Inferior parietal cortex (tissue), 1 donor: ENCODE measurements around the gene ABHD17A.

Experiments
- DNase-seq: peaks from one replicate; pipeline ENCODE4 v3.0.0-alpha.2; 2016; ENCODE audit errors: extremely low spot score

The ABHD17A gene

DNA sequence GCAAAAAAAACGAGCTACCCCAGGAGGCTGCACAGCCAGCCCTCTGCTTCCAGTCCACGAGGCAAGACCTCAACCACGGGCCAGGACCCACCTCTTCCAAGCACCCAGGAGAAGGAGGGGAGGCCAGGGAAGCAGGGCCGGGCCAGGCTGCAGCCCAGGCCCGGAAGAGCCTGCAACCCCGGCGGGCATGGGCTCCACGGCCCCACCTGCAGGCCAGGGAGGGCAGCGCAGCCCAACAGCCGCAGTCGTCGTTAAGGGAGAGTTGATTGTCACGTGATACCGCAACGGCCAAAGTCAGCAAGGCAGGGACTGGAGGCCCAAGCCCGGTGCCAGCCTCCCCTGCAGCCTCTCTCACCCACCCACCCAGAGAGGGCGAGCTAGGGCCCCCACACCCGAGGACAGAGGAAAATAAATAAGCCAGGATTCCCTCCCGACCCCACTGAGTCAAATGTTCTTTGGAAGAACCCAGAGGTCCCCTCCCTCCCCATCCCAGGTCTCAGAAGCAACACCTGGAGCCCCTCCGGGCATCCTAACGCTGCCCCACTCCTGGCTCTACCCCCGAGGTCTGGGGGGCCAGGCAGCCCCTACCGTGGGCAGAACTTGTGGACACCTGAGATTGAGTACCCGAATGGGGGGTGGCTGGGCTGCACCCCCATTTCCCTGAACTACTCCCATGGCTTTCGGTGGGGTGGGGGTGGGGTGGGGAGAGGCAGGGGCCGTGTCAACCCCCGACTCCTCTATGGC, 31.8 kb downstream of the ABHD17A start:
- no peak for DNase-seq

DNA sequence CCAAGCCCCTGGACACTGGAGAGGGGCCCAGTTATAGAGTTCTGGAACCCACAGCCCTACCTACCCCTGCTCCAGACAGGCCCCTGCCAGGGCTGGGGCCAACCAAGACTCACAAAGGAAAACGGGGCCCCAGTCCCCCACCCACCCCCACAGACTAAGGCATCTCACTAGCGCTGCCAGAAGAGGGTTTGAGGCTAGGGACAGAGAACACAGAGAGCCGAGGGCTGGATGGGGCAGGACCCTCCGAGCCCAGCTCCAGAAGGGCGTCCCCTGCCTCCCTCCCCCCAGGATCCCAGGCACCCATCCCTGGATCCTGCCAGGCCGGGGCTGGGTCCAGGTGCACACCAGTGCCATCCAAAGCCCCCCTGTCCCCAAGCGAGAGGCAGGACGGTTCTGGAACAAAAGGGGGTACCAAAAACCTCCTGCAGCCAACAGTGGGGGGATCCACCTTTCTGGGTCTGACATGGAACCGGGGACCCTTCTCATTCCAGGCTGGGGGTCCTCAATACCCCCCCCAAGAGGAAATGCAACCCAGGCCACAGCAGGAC, 32.6 kb downstream of the ABHD17A start:
- no peak for DNase-seq

DNA sequence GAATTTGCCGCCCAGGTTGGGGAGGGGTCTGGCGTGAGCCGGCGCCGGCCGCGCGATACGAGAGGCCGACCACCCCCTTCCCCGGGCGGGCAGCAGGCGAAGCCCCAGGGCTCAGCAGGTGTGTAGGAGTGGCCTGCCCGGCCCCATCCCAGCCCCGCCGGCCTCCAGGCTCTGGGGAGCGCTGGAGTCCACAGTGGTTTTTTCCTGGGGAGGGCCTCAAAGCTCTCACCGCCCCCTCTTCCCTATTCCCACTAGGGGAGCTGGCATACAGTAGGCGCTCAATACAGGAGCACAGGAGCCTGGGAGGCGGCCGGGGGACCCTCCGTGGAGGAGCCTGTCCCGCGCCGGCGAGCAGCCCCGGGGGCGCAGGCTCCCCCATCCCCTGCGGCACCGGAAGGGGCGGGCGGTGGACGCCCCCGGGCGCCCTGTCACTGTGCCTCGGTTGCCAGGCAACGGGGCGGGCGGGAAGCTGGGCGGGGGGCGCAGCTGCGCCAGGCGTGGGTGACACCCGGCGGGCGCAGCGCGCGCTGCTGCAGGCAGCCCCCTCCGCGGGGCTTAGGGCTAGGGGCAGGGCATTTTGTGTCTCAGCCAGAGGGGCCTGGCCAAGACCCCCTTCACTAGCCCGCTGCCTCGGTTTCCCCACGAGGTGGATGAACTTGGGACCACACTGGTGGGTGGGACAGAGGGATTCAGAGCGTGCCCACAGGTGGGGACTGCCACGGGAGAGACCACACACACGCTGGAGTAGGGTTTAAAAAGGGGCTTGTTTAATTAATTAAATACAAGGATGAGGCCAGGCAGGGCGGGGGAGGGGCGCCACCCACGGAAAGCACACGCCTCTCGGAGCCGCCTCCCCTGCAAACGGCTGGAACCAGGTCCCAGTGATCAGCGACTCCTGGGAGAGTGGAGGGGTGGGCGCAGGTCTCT, 33.4 kb downstream of the ABHD17A start:
- no peak for DNase-seq

DNA sequence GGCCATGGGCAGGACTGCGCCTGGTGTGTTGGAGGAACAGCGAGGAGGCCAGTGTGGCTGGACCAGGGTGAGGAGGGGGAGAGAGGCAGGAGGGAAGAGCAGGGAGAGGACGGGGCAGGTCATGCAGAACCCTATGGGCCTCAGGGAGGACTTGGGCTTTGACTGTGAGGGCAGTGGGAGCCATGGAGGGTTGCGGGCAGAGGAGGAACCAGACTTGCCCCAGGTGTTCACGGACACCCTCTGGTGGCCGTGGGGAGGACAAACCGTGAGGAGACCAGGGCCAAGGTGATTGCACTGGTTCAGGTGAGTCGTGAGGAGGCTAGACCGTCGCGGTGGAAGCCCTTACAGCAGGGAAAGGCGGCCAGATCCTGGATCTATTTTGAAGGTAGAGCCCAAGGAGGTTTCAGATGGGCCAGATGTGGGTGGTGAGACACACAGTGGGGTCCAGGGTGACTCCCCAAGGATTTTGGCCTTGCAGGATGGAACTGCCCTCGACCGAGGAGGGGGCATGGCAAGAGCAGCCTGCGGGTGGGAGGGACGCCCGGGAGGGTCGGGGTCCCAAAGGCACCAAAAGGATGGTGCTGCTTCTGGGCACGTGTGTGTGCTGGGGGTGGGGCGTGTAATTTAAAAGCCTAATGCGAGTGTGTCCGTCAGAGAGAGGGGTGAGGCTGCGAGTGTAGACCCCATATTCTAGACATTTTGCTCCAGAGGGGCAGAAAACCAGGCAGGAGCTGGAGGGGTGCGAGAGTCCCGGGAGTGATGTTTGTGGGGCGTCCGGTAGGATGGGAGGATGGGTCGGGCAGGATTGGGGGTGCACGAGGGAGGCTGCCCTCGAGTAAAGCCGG, 34.3 kb downstream of the ABHD17A start:
- no peak for DNase-seq

DNA sequence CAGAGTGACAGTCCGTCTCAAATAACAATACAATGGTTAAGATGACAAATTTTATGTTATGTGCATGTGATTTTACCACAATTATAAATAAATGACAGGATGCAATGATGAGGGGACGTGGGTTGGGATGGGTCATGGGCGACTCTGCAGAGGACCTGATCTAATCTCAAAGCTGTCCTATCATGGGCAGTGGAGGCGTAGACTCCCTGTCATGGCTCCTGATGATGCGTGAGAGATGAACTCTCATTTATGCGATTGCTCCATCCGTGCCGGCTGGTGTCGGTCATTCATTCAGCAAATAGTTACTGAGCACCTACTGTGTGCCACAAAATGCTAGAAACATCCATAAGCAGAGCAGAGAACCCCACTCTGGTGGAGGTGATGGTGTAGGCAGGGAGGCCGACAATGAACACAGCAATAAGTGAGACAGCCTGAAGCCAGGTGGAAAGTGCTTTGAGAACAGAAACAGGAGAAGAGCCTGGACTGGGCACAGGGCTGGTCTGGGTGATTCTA, 35.4 kb downstream of the ABHD17A start:
- DNase-seq, result no peak

DNA sequence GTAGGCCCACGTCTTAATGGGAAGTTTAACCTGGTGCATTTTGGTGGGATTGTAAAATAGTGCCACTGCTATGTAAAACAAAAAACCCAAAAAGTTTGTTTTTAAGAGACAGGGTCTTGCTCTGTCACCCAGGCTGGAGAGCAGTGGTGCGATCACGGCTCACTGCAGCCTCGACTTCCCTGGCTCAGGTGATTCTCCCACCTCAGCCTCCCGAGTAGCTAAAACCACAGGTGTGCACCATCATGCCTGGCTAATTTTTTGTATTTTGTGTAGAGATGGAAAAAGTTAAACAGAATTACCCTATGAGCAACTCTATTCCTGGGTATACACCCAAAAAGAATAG, 36.2 kb downstream of the ABHD17A start:
- DNase-seq, result no peak

DNA sequence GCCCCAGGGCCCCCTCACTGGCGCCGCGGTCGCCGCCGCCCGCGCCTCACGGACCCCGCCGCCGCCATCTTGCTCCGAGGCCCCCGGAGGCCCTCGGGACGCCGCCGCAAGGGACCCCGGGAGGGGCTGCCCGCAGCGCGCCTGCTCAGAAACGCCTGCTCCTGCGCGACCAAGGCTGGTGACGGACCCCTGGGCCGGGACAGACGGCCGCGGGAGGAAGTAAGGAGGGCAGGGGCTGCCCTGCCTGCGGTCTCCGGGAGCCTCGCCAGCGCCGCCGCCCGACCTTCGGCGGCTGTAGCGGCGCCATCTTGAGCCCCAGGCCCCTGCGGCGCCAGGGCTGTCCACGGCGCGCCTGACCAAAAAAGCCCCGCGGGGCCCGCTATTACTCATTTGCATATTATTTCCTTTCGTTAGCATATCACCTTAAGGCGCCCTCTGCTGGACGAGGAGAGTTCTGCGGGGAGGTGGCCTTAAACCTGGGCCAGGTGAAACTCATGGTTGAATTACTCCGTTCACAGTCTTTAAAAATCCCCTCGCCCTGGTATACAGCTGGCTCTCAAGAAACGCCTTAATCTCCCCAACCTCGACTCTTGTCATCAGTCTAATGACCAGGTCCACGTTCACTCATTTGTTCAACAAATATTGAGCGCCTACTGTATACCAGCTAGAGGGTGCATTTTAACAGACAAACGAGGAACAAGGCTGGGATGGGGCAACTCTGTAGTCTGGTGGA, 36.7 kb downstream of the ABHD17A start, which contains the start of gene REXO1:
TSS of gene REXO1 (minus strand) at position 85 of the 733 bp plus-strand sequence. CDS start 125 bp downstream, outside the sequence.
- peak; percentile 95 for DNase-seq

DNA sequence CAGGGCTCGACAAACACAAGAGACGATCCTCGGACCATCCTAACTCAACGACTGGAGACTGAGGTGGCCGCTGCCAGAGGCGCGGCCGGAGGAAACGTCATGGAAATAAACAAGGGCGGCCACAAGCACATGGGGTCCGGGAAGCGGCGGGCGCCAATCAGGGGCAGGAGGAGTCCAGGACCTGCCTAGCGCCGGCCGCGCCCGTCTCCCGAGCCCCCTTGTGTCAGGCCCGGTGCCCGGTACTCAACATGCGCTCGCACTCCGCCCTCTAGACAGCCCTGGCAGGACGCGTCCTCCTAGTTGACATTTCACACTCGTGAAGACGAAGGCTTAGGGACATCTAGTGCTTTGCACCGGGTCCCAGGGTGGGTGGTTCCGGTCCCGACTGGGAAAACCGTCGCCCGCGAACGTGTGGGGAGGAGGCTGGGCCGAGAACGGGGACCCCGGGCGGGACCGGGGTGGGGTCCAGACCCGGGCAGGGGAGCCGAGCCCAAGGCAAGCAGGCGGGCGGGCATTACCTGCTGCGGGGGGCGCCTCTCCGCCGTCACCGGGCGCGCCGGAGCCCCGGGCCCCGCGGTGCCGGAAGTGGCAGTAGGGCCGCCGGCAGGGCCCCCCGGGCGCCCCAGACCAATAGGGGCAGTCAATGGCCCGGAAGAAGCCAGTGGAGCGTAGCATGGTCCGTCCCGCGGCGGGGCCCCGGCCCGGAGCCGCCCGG, 37.5 kb downstream of the ABHD17A start:
- DNase-seq, result no peak

DNA sequence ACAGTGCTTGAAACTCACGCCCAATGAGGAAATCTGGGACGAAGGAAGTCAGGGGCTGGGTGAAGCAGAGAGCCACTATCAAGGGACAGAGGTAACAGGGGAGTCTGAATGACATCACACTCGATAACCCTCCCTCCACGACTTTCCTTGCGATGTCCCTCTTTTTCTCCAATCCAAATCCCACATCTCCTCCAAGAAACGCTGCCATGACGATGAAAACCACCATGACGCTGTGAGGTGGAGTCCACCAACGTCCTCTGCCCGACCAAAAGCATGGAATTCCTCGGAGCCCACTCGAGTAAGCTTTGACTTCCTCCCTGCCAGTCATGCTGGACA, 38.0 kb downstream of the ABHD17A start:
- no peak for DNase-seq

DNA sequence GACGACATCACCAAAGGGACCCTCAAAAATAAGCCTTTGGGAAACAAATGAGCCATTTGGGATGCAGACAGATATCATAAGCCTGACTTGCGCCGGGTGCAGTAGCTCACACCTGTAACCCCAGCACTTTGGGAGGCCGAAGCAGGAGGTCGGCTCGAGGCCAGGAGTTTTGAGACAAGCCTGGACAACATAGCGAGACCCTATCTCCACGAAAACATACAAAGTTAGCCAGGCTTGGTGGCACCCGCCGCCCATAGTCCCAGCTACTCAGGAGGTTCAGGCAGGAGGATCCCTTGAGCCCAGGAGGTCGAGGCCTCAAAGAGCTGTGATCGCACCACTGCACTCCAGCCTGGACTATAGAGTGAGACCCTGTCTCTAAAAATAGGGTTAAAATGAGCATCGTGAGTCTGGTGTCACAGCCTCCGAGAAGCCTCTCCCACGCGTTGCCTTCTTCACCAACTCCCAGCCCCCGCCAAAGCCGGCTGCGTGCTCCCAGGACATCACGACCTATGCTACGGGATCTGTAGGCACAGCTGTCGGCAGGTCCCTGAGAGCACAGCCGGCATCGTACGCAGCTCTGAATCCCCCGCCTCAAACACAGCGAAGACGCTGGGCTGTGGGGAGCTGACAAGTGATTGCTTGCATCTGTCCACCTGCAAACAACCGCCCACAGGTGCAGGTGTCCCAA, 38.6 kb downstream of the ABHD17A start:
- no peak for DNase-seq

DNA sequence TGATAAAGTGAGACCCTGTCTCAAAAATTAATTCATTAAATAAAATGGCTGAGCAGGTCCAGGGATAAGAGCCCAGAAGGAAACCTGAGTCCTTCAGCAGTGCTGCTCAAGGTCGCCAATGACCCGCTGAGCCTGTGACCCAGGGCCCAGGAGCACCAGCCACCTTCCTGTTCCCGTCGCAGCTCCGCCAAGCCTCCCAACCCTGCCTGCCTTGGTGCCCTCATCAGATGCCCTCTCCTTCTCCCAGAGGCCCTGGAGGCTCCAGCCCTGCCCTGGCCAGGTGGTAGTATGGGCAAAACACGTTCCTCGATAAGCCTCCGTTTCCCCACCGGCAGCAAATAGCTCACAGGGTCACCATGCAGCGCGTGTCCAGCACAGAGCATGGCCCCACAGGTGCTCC, 39.7 kb downstream of the ABHD17A start:
- DNase-seq, result no peak

DNA sequence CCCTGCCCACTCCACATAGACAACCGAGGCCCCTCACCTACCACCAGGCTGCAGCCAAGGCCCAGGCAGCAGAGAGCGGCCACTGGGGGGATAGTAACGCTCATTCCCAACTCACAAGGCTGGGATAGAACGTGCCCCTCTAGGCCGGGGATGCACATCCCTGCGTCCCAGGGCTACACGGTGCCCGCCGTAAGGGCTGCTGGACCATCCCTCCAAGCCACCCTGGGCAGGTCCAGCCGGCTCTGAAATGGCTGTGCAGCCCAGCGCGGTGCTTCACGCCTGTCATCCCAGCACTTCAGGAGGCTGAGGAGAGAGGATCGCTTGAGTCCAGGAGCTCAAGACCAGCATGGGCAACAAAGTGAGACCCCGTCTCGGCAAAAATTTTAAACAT, 40.2 kb downstream of the ABHD17A start:
- no peak for DNase-seq

DNA sequence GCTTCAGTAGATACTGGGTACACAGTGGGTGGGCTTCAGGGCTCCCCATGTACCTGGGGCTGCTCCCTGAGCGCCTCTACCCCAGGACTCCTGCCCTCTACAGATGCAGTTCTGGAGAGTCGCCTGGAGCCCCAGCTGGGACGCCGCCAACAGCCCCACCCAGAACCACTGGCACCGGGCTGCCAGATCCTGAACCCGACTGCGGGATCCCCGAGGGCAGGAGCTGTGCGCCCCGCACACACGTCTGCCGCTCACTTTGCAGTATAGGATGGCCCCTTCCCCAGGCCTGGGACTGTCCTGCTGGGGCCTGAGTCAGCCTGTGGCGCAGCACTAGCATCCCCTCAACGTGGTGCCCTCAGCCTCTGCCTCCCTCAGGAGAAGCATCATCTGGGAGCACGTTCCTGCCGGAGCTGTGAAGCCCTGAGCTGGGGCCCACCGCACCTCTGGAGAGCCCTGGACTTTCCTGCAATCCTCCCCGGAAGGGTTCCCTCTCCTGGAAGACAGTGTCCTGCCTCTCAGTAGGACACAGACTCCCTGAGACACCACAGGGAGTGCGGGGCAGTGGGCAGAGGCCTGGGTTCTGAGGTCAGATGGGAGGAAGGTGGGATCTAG, 40.7 kb downstream of the ABHD17A start:
- no peak for DNase-seq

DNA sequence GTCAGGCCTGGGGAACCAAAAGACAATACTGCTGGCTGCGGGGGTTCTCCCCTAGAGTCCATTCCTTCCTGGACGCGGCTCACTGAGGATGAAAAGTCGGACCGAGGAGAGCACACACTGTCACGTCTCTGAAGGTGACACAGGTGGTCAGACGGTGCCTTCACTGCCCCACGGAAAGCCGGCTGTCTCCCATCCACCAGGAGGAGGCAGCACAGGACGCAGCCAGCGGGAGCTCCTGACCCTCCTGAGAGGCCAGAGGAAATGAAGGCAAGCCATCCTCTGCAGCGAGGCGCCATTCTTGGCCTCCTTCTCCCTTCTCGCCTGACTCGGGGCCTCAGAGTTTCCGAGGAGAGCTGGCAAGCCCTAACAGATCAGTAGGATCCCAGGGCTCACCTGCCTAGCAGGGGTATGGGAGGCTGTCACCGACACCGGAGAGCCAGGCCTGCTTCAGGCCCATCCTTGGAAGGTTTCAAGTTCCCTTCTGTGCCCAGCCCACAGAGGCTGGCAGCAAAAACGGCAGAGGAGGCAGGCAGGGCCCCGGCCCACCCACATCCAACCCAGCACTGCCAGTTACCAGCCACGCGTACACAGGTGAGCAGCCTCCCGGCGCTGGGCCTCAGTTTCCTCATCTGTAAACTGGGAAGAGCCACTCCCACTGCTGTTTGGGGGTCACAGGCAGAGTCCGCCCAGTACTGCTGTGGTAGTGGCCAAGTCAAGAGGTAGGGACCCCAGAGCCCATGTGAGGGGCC, 41.5 kb downstream of the ABHD17A start:
- no peak for DNase-seq

DNA sequence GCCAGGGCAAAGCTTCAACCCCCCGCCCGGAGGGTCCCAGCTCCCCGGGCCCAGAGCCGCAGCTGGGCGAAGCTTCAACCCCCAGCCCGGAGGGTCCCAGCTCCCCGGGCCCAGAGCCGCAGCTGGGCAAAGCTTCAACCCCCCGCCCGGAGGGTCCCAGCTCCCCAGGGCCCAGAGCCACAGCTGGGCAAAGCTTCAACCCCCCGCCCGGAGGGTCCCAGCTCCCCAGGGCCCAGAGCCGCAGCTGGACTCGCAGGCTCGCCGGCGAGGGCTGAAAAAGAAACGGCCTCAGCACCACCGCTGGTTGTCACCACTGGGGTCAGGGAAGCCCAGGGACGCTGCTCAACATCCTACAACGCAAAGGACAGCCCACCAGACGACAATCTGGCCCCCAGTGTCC, 42.2 kb downstream of the ABHD17A start:
- DNase-seq, result no peak

DNA sequence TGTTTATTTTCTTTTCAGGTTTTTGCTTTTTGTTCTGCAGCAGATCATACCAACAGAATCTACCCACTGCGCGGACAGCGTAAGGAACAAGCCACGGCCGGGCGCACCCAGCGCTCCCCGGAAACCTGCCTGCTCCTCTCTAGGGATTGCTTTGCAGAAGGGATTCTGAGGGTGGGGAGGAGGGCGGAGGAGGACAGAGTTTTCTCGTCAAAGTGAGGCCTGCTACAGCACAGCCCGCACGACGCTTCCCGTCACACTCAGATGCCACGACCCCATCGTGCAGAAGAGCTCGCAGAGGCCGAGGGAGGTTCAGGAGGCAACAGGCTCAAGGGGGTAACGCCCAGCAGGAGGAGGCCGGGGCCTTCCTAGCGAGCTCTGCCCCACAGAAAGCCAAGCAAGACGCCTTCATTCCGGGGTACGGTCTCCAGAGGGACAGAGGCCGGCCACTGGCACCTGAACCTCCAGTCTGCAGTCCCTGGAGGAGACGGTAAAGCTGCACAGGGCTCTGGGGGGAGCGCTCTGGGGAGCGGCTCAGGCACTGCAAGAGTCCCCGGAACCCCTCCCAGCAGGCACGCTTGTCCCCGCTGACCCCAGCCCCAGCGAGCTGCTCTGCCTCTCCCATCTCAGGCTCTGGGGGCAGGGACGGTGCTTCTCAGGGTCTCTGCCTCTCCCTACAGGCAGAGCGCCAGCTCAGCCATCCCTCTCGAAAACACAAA, 43.9 kb downstream of the ABHD17A start:
- DNase-seq, result no peak

DNA sequence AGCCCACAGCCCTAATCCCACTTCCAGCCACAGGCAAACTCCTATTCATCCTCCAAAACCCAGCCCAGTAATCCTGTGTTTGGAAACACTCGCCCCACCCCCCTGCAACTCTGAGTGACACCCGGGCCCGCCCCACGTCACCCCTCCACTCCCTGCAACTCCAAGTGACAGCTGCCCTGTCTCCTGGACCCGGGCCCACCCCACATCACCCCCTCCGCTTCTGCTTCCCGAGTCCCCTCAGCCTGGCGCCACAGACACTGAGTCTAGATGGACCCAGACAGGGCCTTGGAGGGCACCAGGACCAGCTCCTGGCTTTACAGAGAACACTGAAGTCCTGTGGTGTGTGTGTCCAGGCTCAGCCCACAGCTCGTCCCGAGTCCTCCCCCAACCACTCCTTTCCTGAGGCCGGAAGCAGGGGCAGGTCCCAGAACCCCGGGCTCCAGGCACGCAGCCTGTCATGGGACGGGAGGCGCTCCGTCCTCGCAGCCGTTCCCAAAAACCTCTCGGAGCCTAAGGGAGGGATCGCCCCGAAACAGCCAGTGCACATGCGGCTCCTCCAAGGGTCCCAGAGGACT, 44.7 kb downstream of the ABHD17A start:
- DNase-seq, result no peak
